Measurements from ENCODE around the gene GIMAP7.
"Not testable (repeated sequence)": the region's sequence is repeated elsewhere in the genome, so short reads cannot be mapped to it uniquely, and the experiment has no call there.

DNA sequence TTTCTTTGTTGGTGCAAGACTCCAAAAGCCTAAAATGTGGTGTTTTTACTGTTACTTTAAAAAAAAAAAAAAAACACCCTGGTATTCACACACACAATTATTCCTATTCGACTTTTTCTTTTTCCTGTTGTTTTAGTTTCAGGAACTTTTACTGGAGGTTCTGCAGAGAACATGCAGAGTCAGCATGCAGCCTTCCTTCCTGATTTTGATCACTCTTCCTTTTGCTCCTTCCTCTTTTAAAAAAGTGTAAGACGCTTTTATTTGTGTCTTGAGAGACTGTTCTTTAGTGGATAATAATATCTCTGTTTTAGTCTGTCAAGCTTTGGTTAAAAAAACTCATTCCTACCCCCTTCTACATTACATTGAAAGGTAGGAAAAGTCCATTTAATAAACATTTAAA, 31.2 kb upstream of the GIMAP7 start:
- TF ChIP-seq, protein P1, sequence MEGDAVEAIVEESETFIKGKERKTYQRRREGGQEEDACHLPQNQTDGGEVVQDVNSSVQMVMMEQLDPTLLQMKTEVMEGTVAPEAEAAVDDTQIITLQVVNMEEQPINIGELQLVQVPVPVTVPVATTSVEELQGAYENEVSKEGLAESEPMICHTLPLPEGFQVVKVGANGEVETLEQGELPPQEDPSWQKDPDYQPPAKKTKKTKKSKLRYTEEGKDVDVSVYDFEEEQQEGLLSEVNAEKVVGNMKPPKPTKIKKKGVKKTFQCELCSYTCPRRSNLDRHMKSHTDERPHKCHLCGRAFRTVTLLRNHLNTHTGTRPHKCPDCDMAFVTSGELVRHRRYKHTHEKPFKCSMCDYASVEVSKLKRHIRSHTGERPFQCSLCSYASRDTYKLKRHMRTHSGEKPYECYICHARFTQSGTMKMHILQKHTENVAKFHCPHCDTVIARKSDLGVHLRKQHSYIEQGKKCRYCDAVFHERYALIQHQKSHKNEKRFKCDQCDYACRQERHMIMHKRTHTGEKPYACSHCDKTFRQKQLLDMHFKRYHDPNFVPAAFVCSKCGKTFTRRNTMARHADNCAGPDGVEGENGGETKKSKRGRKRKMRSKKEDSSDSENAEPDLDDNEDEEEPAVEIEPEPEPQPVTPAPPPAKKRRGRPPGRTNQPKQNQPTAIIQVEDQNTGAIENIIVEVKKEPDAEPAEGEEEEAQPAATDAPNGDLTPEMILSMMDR (IDR thresholded peaks at IDR 0.05): not testable (repeated sequence)
- not testable (repeated sequence) for TF ChIP-seq POLR2A (IDR thresholded peaks at IDR 0.05)

Measured in upper lobe of left lung (tissue), 4 donors.